AG04450 (cell line): Measurements from ENCODE around the gene FOLR3. TPM values are rescaled to one million over a fixed set of nuclear protein-coding genes. Genes with fewer than 3 reads are reported as not detected.

Experiments used
- CTCF ChIA-PET: fragments of 300-600, 350-600 bp; formaldehyde crosslinking; extraction: SDS; loops from one replicate; lab custom pipeline; 2022; ENCODE audit warnings: antibody characterized with exemption, inconsistent platforms; lab: Charles Lee
- POLR2A ChIA-PET: fragments of 350-600 bp; formaldehyde crosslinking; extraction: SDS; loops from one replicate; lab custom pipeline; 2021; ENCODE audit warnings: antibody characterized with exemption, inconsistent platforms; lab: Yijun Ruan, JAX
- DNase-seq: peaks from one replicate; pipeline ENCODE4 v3.0.0-alpha.2; 2011; ENCODE audit warnings: low read depth, low spot score
- H3K27ac ChIP-seq: one replicate; pipeline ENCODE4 v1.5.1; 2012; ENCODE audit warnings: low read depth, low read length, control low read depth
- H3K27me3 ChIP-seq: one replicate; pipeline ENCODE4 v1.6.0; 2012; ENCODE audit warnings: low read length; ENCODE audit not compliant: control insufficient read depth, insufficient read depth
- H3K4me3 ChIP-seq: 2 replicates; pipeline ENCODE4 v1.5.1; 2011; ENCODE audit warnings: mild to moderate bottlenecking, low read depth, low read length, control low read depth
- H3K9me3 ChIP-seq: 2 replicates; pipeline ENCODE4 v1.5.1; 2012; ENCODE audit warnings: low read length; ENCODE audit not compliant: control insufficient read depth, insufficient read depth
- CTCF ChIP-seq: IDR thresholded peaks from 2 replicates; pipeline ENCODE4 v1.5.1; 2011; ENCODE audit warnings: low read depth, low read length, control low read depth, inconsistent platforms
- polyA plus RNA-seq: library from polyadenylated mRNA; depleted of rRNA; stranded (reverse); fragments of >200 nt; gene quantifications from 2 replicates; pipeline ENCODE4 v1.2.3, GENCODE V29; 2011

FOLR3 gene
- polyA plus RNA-seq, 1 experiment, result 0.24 TPM

DNA sequence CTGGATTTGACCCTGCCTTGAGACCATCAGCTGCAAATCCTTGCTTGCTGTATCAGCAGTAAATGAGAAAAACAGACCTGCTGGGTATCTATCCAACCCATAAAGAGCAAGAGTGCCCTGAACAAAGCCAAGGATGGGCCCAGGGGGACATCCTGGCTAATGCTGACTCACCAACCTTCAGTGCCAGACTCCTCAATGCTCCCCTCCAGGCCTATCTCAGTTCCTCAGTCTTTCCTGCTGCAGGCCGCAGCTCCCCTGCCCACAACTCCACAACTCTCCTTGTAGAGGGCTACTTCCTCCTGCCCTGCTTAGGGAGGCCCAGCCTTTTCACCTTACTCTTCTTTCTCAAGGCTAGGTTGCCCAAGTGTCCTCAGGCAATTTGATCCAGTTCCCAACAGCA lies 35.1 kb upstream of the FOLR3 start:
- CTCF ChIA-PET, result interaction anchor here (1.4 to 6.1 kb wide), 4 partner anchors 10 to 123 kb away, joined by 5 to 52 read pairs (median 24); no protein-coding TSS in a partner anchor
- POLR2A ChIA-PET, result interaction anchor here (1.1 kb wide), 1 partner anchor 12 kb away, joined by 3 read pairs; the partner anchor contains the start of gene ANAPC15
- TF ChIP-seq CTCF, result no peak
- H3K9me3 ChIP-seq, result no peaks in the 10 kb centered on the region; the same call in none of the 2 replicates
- DNase-seq, result no peak
- H3K27me3 ChIP-seq, result no peaks in the 10 kb centered on the region
- H3K27ac ChIP-seq, result no peak overlapping the region
- no peak overlapping the region for H3K4me3 ChIP-seq

- ChIA-PET POLR2A (interaction anchor here (0.6 to 1.1 kb wide), 3 partner anchors 10 to 61 kb away, joined by 3 to 7 read pairs (median 3); partner anchors contain the start of gene ANAPC15), CTCF (interaction anchor here (1.3 to 6.1 kb wide), 5 partner anchors 11 to 81 kb away, joined by 4 to 52 read pairs (median 15); no protein-coding TSS in a partner anchor)
- no peak for TF ChIP-seq CTCF
- no peak overlapping the region for H3K27ac ChIP-seq
- DNase-seq, result no peak
- H3K4me3 ChIP-seq, result peak overlapping the region; percentile 82
- no peaks in the 10 kb centered on the region for H3K27me3 ChIP-seq
- no peaks in the 10 kb centered on the region; the same call in none of the 2 replicates for H3K9me3 ChIP-seq
These were observed 33.4 kb upstream of the FOLR3 start for GRCh38 chr11:72102162-72102561.

- peak overlapping the region; percentile 82 for H3K4me3 ChIP-seq
- peak overlapping the region; percentile 90 for H3K27ac ChIP-seq
- POLR2A ChIA-PET, result interaction anchor here (0.6 to 1.1 kb wide), 3 partner anchors 10 to 62 kb away, joined by 3 to 7 read pairs (median 3); partner anchors contain the start of gene ANAPC15
- no peak for TF ChIP-seq CTCF
- CTCF ChIA-PET, result interaction anchor here (1.3 to 6.1 kb wide), 5 partner anchors 12 to 81 kb away, joined by 4 to 52 read pairs (median 15); no protein-coding TSS in a partner anchor
- H3K9me3 ChIP-seq, result no peaks in the 10 kb centered on the region; the same call in none of the 2 replicates
- no peak for DNase-seq
- no peaks in the 10 kb centered on the region for H3K27me3 ChIP-seq
These were observed 32.9 kb upstream of the FOLR3 start for GRCh38 chr11:72102631-72102945.

GRCh38 chr11:72102946-72103753 lies 32.4 kb upstream of the FOLR3 start, which contains the start of gene LAMTOR1:
LAMTOR1 (minus strand) TSS chr11:72103297; CDS start chr11:72103224, 73 bp downstream.
- TF ChIP-seq CTCF, result peak; percentile 46
- H3K27me3 ChIP-seq, result no peaks in the 10 kb centered on the region
- H3K27ac ChIP-seq, result peak within 1 kb of the TSS; percentile 90
- H3K4me3 ChIP-seq, result peak within 1 kb of the TSS; percentile 82
- POLR2A ChIA-PET, result interaction anchor here (0.9 to 1.1 kb wide), 2 partner anchors 9 to 16 kb away, joined by 3 to 7 read pairs; partner anchors contain the start of gene ANAPC15
- H3K9me3 ChIP-seq, result no peaks in the 10 kb centered on the region; the same call in none of the 2 replicates
- CTCF ChIA-PET, result interaction anchor here (0.6 to 6.1 kb wide), 3 partner anchors 47 to 80 kb away, joined by 5 to 52 read pairs (median 15); no protein-coding TSS in a partner anchor
- DNase-seq, result peak; percentile 98
